Hepatocyte (in vitro differentiated cells): Measurements from ENCODE around the gene CRABP1.

Experiments
- CTCF ChIP-seq: fragments of 200-600 bp; sonication (generic); IDR thresholded peaks from 2 replicates; pipeline ENCODE4 v1.5.1; 2016; ENCODE audit warnings: antibody characterized with exemption, mild to moderate bottlenecking; ENCODE audit not compliant: poor library complexity
- EZH2phosphoT487 ChIP-seq: fragments of 200-600 bp; sonication (generic); IDR thresholded peaks from one replicate; pipeline ENCODE4 v1.6.1; 2018; ENCODE audit warnings: antibody characterized with exemption, mild to moderate bottlenecking, low read depth, moderate library complexity; ENCODE audit not compliant: unreplicated experiment, severe bottlenecking

DNA sequence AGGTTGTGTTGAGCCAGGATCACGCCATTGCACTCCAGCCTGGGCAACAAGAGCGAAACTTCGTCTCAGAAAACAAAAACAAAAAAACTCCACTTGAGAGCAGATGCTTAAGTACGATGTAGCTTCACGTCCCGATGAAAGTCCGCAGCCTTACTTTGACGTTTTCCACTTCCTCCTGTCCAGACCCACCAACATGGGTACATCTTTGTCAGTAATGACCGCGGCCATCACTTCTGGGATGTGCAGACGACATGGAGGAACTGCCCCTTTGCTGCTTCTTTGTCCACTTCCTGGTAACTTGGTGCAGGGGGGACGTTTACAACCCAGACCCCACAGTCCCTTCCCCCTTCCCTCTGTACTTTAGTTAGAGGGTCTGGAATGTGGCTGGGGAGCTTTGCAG, 48.7 kb downstream of the CRABP1 start:
- TF ChIP-seq CTCF (no peak), EZH2phosphoT487 (no peak)
